HPDE6-E6E7 (cell line): Measurements from ENCODE around the gene TGFBRAP1.

Experiments
- DNase-seq: peaks from one replicate; pipeline ENCODE4 v3.0.0; 2011; ENCODE audit warnings: missing footprints; ENCODE audit errors: extremely low spot score

The TGFBRAP1 gene

GRCh38 chr2:105237045-105237765 lies 92.3 kb downstream of the TGFBRAP1 start:
- DNase-seq: no peak

GRCh38 chr2:105236060-105236424 lies 93.5 kb downstream of the TGFBRAP1 start:
- DNase-seq: no peak

GRCh38 chr2:105235388-105236059 lies 94.0 kb downstream of the TGFBRAP1 start:
- DNase-seq: peak; percentile 25

GRCh38 chr2:105231232-105231619 lies 98.3 kb downstream of the TGFBRAP1 start:
- no peak for DNase-seq

- DNase-seq: no peak
Observed at GRCh38 chr2:105224444-105224843, 105.1 kb downstream of the TGFBRAP1 start.

- DNase-seq: no peak
Observed at GRCh38 chr2:105220604-105221003, 108.9 kb downstream of the TGFBRAP1 start.

GRCh38 chr2:105215586-105216192 lies 113.8 kb downstream of the TGFBRAP1 start:
- no peak for DNase-seq
